Fibroblast of skin of left quadriceps (primary cell): ENCODE results near the gene BHLHA15.

Experiments used
- DNase-seq, 2 experiments: peaks; one replicate each; pipeline ENCODE4 v3.0.0-alpha.2; 2013; ENCODE audit warnings: low read depth in 2 of 2

BHLHA15 gene

DNA sequence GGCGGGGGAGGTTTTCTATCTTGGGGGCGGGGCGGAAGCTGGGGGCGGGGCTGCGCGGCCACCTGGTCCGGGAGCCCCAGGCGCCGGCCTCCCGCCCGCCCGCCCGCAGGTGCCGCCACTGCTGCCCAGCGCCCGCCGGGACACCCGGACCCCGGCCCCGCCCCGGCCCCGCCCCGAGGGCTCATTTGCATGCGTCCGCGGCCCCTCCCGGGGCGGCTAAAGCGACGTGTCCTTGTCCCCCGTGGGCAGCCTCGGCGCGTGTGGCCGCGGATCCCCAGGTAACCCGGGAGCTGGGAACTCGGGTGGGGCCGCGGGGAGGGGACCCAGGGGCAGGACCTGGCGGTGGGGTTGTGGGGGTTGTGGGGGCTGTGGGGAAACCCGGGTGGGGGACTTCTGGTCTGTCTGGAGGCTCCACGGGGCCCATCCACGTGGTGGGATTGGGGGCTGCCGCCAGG, at the start of gene BHLHA15:
BHLHA15 (plus strand) TSS at position 219 of the 455 bp plus-strand sequence. CDS start 871 bp downstream, outside the sequence.
- DNase-seq, result no peak

GRCh38 chr7:98162758-98163157, 48.5 kb upstream of the BHLHA15 start:
- no peak for DNase-seq

- DNase-seq, result no peak
Observed at GRCh38 chr7:98163269-98163668, 48.0 kb upstream of the BHLHA15 start.

GRCh38 chr7:98163704-98164494, 47.3 kb upstream of the BHLHA15 start:
- no peak for DNase-seq

GRCh38 chr7:98165827-98166667, 45.2 kb upstream of the BHLHA15 start:
- DNase-seq, result no peak

- no peak for DNase-seq
Observed at GRCh38 chr7:98166668-98166970, 44.6 kb upstream of the BHLHA15 start.

- no peak for DNase-seq
Observed at GRCh38 chr7:98167653-98168052, 43.6 kb upstream of the BHLHA15 start.

DNA sequence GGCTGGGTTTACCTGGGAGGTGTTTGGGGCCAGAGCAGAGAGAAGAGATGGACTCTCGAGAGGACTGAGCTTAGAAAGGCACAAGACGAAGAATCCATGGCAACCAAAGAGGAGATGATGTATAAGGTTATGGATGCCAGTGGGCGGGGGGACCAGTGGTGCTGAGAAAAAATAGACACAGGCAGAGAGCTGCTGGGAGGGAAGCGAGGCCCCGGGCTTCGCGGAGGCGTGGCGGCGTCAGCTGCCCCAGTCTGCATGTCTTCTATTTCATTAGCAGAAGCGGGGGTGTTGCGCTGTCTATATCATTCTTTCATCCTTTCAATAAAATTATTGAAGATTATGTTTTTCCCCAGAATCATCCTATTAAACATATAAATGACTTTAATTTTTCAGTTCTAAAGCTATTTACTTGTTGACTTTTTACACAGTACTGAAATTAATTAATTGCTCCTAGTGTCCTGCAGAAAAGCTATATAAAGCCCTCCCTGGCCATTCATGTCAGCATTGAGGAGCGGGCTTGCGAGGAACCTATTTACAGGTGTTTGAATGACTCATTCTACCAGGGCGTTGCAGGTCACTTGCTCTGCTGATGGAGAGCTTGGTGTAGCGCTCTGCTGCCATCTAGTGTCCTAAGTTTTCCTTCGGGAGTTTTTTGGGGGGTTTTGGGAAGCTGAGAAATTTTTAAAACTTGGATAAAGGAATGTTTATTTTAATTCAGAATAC, 42.9 kb upstream of the BHLHA15 start:
- peak; percentile 14 to 28 for DNase-seq

DNA sequence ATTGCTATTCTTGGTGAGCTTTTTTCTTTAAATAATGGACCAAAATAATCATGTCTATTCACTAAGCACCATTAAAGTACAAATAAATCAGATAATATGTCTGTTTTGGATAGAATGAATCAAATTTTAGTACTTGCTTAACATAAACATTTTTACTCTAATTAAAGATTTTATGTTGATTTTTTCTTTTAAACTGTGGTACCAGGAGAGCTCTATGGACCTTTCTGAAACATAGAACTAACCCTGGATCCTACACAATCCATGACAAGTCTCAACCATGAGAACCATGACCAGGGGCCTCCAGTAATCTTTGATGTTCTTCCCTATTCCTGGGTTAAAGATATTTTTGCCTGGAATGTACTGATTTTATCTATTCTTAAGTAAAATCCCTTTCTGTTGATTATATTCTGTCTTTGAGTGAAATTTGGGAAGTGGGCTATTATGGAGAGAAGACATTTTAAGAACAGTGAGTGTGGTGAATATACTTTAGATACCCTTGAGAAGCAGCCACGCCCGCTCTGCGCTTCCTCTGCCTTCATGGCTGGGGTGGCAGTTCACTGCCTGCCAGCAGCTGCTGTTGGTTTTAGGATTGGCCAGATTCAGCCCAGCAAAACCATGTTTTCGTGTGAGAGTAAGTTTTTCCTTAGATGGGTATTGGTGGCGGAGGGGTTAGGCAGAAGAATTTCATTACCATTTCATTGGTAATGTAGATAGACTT, 42.2 kb upstream of the BHLHA15 start:
- DNase-seq, result no peak

GRCh38 chr7:98170966-98171365, 40.3 kb upstream of the BHLHA15 start:
- DNase-seq, result no peak

DNA sequence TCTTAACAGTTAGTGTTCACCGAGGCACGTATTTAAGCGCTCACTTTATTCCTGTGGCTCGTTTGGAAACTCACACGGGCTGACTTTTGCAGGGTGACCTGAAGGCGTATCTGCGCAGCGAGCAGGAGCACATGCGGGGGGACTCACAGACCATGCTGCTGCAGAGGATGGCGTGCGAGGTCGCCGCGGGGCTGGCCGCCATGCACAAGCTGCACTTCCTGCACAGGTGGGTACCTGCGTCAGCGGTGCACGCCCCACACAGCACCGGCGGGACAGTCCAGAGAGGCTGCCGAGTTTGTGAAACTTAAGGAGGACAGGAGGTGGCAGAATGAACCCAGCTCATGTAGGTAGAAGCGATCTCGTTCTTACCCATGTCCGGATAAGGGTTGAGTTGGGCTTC, 39.8 kb upstream of the BHLHA15 start:
- no peak for DNase-seq

DNA sequence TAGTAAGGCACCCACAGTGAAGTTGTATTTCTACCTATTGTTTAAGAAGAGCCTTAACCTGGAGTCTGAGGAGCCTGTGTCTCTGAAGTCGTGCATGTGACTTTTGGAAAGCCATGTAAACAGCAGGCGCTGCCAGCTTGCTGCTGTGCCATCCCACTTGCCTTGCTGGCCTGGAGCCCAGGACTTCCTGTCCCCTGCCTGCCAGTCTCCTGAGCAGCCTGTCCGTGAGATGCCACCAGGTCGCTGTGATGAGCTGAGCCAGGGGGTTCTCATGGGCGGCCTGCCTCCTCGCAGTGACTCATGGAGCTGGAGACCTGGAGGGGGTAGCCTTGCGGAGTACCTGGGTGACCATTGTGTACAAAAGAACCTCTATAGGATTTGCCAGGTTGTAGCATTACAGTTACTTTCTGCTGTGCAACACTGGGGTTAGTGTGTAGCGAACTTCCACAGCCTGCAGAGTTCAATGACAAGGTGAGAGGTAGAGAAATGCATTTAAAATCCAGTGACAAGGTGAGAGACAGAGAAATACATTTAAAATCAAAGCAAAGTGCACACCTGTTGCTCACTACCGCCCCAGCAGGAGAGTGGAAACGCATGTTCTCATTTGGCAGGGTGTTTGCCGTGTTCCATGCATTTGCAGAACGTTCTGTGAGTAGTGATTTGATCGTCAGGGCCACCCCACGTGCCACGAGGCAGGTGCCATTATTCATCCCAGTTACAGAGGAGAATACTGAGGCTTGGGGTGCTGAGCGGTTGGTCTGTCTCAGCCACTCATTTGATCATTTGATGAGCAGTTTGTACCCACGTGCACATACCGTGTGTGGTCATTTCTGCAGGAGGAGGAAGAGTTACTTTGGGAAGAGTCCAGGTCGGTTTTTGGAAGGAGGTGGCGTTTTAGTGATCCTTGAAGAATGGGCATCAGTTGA, 36.6 kb upstream of the BHLHA15 start:
- DNase-seq, result no peak

DNA sequence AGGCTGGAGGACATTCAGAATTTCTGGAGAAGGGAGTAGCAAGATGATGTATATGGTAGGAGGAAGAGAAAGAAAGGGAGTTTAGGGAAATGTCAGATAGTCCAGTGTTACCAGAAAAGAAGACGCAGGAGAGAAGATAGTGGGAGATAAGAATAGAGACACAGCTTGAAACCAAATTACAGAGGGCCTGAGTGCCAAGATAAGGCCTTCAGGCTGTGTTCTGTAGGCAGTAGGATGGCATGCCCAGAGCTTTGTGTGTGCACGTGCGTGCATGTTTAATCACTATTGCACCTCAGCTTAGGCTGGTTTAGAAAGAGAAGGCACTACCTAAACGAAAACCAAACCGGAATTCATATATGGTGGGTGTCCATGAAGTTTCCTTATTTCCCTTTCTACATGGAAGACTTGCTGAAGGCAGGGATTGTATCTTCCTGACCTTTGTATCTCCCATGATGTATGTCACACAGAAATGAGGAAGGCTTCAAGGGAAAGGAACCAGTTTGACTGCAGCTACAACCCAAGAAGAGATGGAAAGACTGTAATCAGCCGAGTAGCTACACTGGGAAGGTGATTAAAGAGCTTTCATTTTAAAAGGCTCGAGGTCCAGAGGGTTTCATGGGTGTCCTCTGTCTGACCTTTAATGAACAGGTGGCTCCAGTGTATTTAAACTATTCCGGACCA, 35.8 kb upstream of the BHLHA15 start:
- DNase-seq, result no peak

GRCh38 chr7:98177553-98177952, 33.7 kb upstream of the BHLHA15 start:
- DNase-seq, result no peak

- DNase-seq, result no peak
Observed at GRCh38 chr7:98178321-98178720, 32.9 kb upstream of the BHLHA15 start.

GRCh38 chr7:98178762-98179490, 32.3 kb upstream of the BHLHA15 start:
- no peak for DNase-seq

DNA sequence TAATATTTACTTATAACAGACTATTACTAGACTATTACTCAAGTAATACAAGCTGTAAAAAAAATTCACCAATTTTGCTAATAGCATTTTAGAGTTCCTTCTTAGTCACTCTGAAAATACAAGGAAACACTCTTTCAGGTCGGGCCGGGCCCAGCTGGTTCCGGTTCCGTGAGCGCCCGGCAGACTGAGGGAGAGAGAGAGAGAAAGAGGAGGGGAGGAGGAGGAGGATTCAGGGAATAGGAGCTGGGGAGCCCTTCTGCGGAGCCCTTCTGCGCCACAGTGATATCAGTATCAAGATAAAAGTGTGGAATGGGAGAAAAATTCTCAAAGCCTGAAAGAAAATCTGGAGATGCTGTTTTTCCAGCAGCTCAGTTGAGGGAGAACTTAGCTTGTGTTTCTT, 30.5 kb upstream of the BHLHA15 start:
- no peak for DNase-seq

DNA sequence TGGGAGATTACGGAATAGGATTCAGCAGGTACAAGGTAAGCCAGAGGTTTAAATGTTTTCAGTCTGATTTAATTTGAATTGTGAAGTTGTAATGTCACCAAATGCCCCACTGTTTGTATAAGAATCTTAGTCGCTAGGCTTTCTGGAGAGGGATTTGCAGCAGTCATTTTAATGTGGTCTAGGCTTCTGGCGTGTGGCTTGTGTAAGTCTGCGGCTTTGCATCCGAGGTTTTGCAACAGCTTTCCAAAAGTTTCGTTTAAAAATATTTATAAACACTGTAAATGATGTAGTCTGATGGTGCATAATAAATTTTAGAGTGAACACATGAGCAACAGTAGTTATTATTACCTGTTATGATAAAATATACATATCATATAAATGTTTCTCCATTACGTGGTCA, 26.1 kb upstream of the BHLHA15 start:
- no peak for DNase-seq

- DNase-seq, result no peak
Observed at GRCh38 chr7:98186452-98187137, 24.6 kb upstream of the BHLHA15 start.
